ENCODE measurements around the gene IRF8. TPM values are rescaled to one million over a fixed set of nuclear protein-coding genes. Genes with fewer than 3 reads are reported as not detected.
A peak's percentile ranks its signal among the peaks of the same experiment; 100 is the strongest.

Gene IRF8
- total RNA-seq, 3 donors from 2014 or later (not counting 1 experiment from before 2014, with no cell fraction given) = 101 to 167 (median 122) TPM

GRCh38 chr16:85908444-85908843 lies 9.5 kb downstream of the IRF8 start:
- intact Hi-C loops (cut with micrococcal nuclease) = no loop called here
- peaks cover 19% of the 10 kb centered on the region for H3K36me3 Mint-ChIP-seq

GRCh38 chr16:85908889-85909589 lies 10.1 kb downstream of the IRF8 start:
- H3K27ac ChIP-seq (ENCODE audit: low read length) = peak overlapping the region; percentile 61
- Mint-ChIP-seq H3K4me3 (peak overlapping the region; percentile 53), H3K27me3 (ENCODE audit: low read depth in 2 of 2) (no peaks in the 10 kb centered on the region), H3K36me3 (peaks cover 19% of the 10 kb centered on the region), H3K9me3 (no peaks in the 10 kb centered on the region), H3K4me1 (peaks cover 65% of the 10 kb centered on the region in 2 donors), H3K27ac (peak overlapping the region; percentile 75 to 80)
- no peaks in the 10 kb centered on the region for H3K9me3 ChIP-seq (ENCODE audit: control insufficient read depth, insufficient read depth, low read length)
- 56% methylated on average over 10 of the region's 10 CpGs for WGBS (ENCODE audit: insufficient coverage)
- H3K4me3 ChIP-seq (ENCODE audit: low read length) = no peak overlapping the region
- H3K27me3 ChIP-seq (ENCODE audit: control insufficient read depth, insufficient read depth, low read length) = no peaks in the 10 kb centered on the region
- DNase-seq (no peak), ATAC-seq (no peak)
- peaks cover 81% of the 10 kb centered on the region for H3K4me1 ChIP-seq (ENCODE audit: control insufficient read depth, insufficient read depth, low read length)
- TF ChIP-seq CTCF (IDR thresholded peaks at IDR 0.05) = no peak
- intact Hi-C loops (cut with micrococcal nuclease) = no loop called here
- peaks cover 77% of the 10 kb centered on the region for H3K36me3 ChIP-seq (ENCODE audit: control insufficient read depth, insufficient read depth, low read length)

More at GRCh38 chr16:85908444-85908843, 9.5 kb downstream of the IRF8 start:
- H3K9me3 Mint-ChIP-seq = no peaks in the 10 kb centered on the region
- DNase-seq (no peak), ATAC-seq (peak in 2 of 3 donors; percentile 15 to 18)
- no peaks in the 10 kb centered on the region for H3K27me3 Mint-ChIP-seq (ENCODE audit: low read depth in 2 of 2)
- H3K9me3 ChIP-seq (ENCODE audit: control insufficient read depth, insufficient read depth, low read length) = no peaks in the 10 kb centered on the region
- peak overlapping the region; percentile 75 to 80 for H3K27ac Mint-ChIP-seq
- TF ChIP-seq CTCF (IDR thresholded peaks at IDR 0.05) = no peak
- peak overlapping the region; percentile 61 for H3K27ac ChIP-seq (ENCODE audit: low read length)
- H3K4me3 Mint-ChIP-seq = peak overlapping the region; percentile 53
- no peak overlapping the region for H3K4me3 ChIP-seq (ENCODE audit: low read length)
- H3K4me1 ChIP-seq (ENCODE audit: control insufficient read depth, insufficient read depth, low read length) = peaks cover 81% of the 10 kb centered on the region
- 14% methylated on average over 3 of the region's 3 CpGs for WGBS (ENCODE audit: insufficient coverage)
- no peaks in the 10 kb centered on the region for H3K27me3 ChIP-seq (ENCODE audit: control insufficient read depth, insufficient read depth, low read length)
- H3K36me3 ChIP-seq (ENCODE audit: control insufficient read depth, insufficient read depth, low read length) = peaks cover 83% of the 10 kb centered on the region
- H3K4me1 Mint-ChIP-seq = peaks cover 65% of the 10 kb centered on the region in 2 donors

- Histone ChIP-seq H3K27me3 (ENCODE audit: control insufficient read depth, insufficient read depth, low read length) (no peaks in the 10 kb centered on the region), H3K27ac (ENCODE audit: low read length) (peak overlapping the region; percentile 61), H3K36me3 (ENCODE audit: control insufficient read depth, insufficient read depth, low read length) (peaks cover 75% of the 10 kb centered on the region), H3K4me1 (ENCODE audit: control insufficient read depth, insufficient read depth, low read length) (peaks cover 81% of the 10 kb centered on the region), H3K4me3 (ENCODE audit: low read length) (no peak overlapping the region), H3K9me3 (ENCODE audit: control insufficient read depth, insufficient read depth, low read length) (no peaks in the 10 kb centered on the region)
- Mint-ChIP-seq H3K9me3 (no peaks in the 10 kb centered on the region), H3K36me3 (peaks cover 19% of the 10 kb centered on the region), H3K27ac (no peak overlapping the region), H3K4me1 (peaks cover 62 to 65% of the 10 kb centered on the region in 2 donors), H3K4me3 (no peak overlapping the region), H3K27me3 (ENCODE audit: low read depth in 2 of 2) (no peaks in the 10 kb centered on the region)
- WGBS (ENCODE audit: insufficient coverage) = 77% methylated on average over 16 of the region's 17 CpGs
- ATAC-seq (no peak), DNase-seq (no peak)
- no peak for TF ChIP-seq CTCF (IDR thresholded peaks at IDR 0.05)
- intact Hi-C loops (cut with micrococcal nuclease) = no loop called here
Observed at GRCh38 chr16:85909932-85910853, 11.2 kb downstream of the IRF8 start.

All from natural killer cell (primary cell).